ENCODE measurements around the gene GMPPB. TPM values are rescaled to one million over a fixed set of nuclear protein-coding genes. Genes with fewer than 3 reads are reported as not detected.
"Not testable (repeated sequence)": the region's sequence is repeated elsewhere in the genome, so short reads cannot be mapped to it uniquely, and the experiment has no call there.

Gene GMPPB
- polyA plus RNA-seq, 1 donor (not counting 4 experiments of a cell fraction or from before 2014, with no cell fraction given) = 17.4 TPM

- no peaks in the 10 kb centered on the region for H3K9me3 ChIP-seq (ENCODE audit: control insufficient read depth, low read depth, low read length)
- H3K9me1 ChIP-seq (ENCODE audit: control insufficient read depth, extremely low read depth, insufficient read depth, low read length) = no peaks in the 10 kb centered on the region
- FAIRE-seq (no peak), DNase-seq (ENCODE audit: low read depth, low spot score) (no peak)
- H4K20me1 ChIP-seq (ENCODE audit: control insufficient read depth, extremely low read depth, insufficient read depth, low read length) = no peaks in the 10 kb centered on the region
- H3K4me1 ChIP-seq (ENCODE audit: control insufficient read depth, extremely low read depth, insufficient read depth, low read length) = peaks cover 12% of the 10 kb centered on the region
- dilution Hi-C loops (cut with MboI; ENCODE audit: extremely low pct_ligation_motif_present, low sequenced_read_pairs) = no loop called here
- H3K4me3 ChIP-seq (ENCODE audit: control insufficient read depth in 2 of 3, extremely low read depth in 1 of 3, insufficient read depth in 2 of 3, low read depth in 1 of 3, low read length in 3 of 3) = no peak overlapping the region
- H2AFZ ChIP-seq (ENCODE audit: control insufficient read depth, low read length) = no peak overlapping the region
- peaks cover 7 to 15% of the 10 kb centered on the region in 2 experiments for H3K36me3 ChIP-seq (ENCODE audit: control insufficient read depth in 2 of 2, extremely low read depth in 1 of 2, insufficient read depth in 2 of 2, low read length in 2 of 2)
- no peak overlapping the region for H3K27ac ChIP-seq (ENCODE audit: control insufficient read depth, insufficient read depth, low read length)
- H3K4me2 ChIP-seq (ENCODE audit: control insufficient read depth, extremely low read depth, insufficient read depth, low read depth, low read length) = no peak overlapping the region
- peaks cover 21% of the 10 kb centered on the region for H3K79me2 ChIP-seq (ENCODE audit: control insufficient read depth, insufficient read depth, low read length)
- TF ChIP-seq CTCF (optimal IDR thresholded peaks at IDR 0.05 in 1 of 3, IDR thresholded peaks at IDR 0.05 in 1 of 3, conservative IDR thresholded peaks at IDR 0.05 in 1 of 3; ENCODE audit: extremely low read depth in 1 of 3, insufficient read depth in 2 of 3, low read length in 3 of 3) (no peak), EZH2 (IDR thresholded peaks at IDR 0.05; ENCODE audit: low read length) (no peak)
- H3K9ac ChIP-seq (ENCODE audit: control insufficient read depth, extremely low read depth, insufficient read depth, low read length) = no peak overlapping the region
- no peaks in the 10 kb centered on the region for H3K27me3 ChIP-seq (ENCODE audit: control insufficient read depth, extremely low read depth, insufficient read depth, low read length)
Measured at GRCh38 chr3:49750056-49750455, 26.3 kb upstream of the GMPPB start.

GRCh38 chr3:49748874-49749273, 25.1 kb upstream of the GMPPB start:
- DNase-seq (ENCODE audit: low read depth, low spot score); H3K4me2 ChIP-seq (ENCODE audit: control insufficient read depth, extremely low read depth, insufficient read depth, low read depth, low read length); H3K9me3 ChIP-seq (ENCODE audit: control insufficient read depth, low read depth, low read length); FAIRE-seq; H3K9me1 ChIP-seq (ENCODE audit: control insufficient read depth, extremely low read depth, insufficient read depth, low read length); H4K20me1 ChIP-seq (ENCODE audit: control insufficient read depth, extremely low read depth, insufficient read depth, low read length); H3K9ac ChIP-seq (ENCODE audit: control insufficient read depth, extremely low read depth, insufficient read depth, low read length); H2AFZ ChIP-seq (ENCODE audit: control insufficient read depth, low read length); H3K27ac ChIP-seq (ENCODE audit: control insufficient read depth, insufficient read depth, low read length); H3K27me3 ChIP-seq (ENCODE audit: control insufficient read depth, extremely low read depth, insufficient read depth, low read length); H3K4me3 ChIP-seq (ENCODE audit: control insufficient read depth in 2 of 3, extremely low read depth in 1 of 3, insufficient read depth in 2 of 3, low read depth in 1 of 3, low read length in 3 of 3): not testable (repeated sequence)
- dilution Hi-C loops (cut with MboI; ENCODE audit: extremely low pct_ligation_motif_present, low sequenced_read_pairs) = loop anchor here (25.0 kb wide), 1 partner anchor 113 kb away; the partner anchor contains the start of genes CAMKV and TRAIP
- peaks cover 20% of the 10 kb centered on the region for H3K79me2 ChIP-seq (ENCODE audit: control insufficient read depth, insufficient read depth, low read length)
- peaks cover 7 to 15% of the 10 kb centered on the region in 2 experiments for H3K36me3 ChIP-seq (ENCODE audit: control insufficient read depth in 2 of 2, extremely low read depth in 1 of 2, insufficient read depth in 2 of 2, low read length in 2 of 2)
- H3K4me1 ChIP-seq (ENCODE audit: control insufficient read depth, extremely low read depth, insufficient read depth, low read length) = peaks cover 12% of the 10 kb centered on the region

Measured in keratinocyte (primary cell).